ENCODE results near the gene UQCC2. TPM values are rescaled to one million over a fixed set of nuclear protein-coding genes. Genes with fewer than 3 reads are reported as not detected.

The UQCC2 gene
- total and polyA plus RNA-seq, 2 experiments from 2014 or later, result 31.7 to 138 TPM

DNA sequence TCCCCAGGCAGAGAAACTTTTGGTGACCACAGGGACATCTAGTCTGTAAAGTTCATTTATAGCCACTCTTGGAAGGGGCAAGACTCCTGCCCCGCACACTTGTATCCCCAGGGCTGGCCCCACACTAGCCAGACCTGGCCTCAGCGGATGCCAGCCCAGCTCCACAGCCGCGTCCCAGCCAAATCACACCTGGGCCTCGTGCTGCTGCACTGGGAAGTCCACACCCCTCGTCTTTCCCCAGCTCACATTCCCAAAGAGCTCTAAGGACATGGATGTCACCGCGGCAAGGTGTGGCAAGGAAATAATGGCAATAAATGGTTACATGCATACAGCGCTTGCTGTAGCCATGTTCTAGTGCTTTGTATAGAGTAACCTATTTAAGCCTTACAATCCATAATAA is 26.7 kb upstream of the UQCC2 start:
- 82 to 84% methylated on average over 9 of the region's 9 CpGs for WGBS, 2 experiments (ENCODE audit: low coverage in 1 of 2, low lambda C conversion rate in 2 of 2, missing lambda C conversion rate in 2 of 2)
- TF ChIP-seq EZH2 (IDR thresholded peaks at IDR 0.05; ENCODE audit: insufficient read depth, poor library complexity, severe bottlenecking) (no peak), EZH2phosphoT487 (IDR thresholded peaks at IDR 0.05; ENCODE audit: insufficient read depth, low read depth) (no peak)

GRCh38 chr6:33737267-33738026 is 25.9 kb upstream of the UQCC2 start:
- no peaks in the 10 kb centered on the region for H3K27me3 ChIP-seq (replicated peaks; ENCODE audit: insufficient read depth)
- no peak overlapping the region for H3K4me2 ChIP-seq (ENCODE audit: unreplicated experiment)
- no peak overlapping the region for H2AFZ ChIP-seq
- no peaks in the 10 kb centered on the region for H3K9me2 ChIP-seq (ENCODE audit: insufficient read depth)
- no peaks in the 10 kb centered on the region for H3K36me3 ChIP-seq (ENCODE audit: low read depth)
- no peak overlapping the region for H3K9ac ChIP-seq
- no peaks in the 10 kb centered on the region for H4K20me1 ChIP-seq (ENCODE audit: insufficient read depth)
- no peaks in the 10 kb centered on the region for H3K4me1 ChIP-seq (ENCODE audit: insufficient read depth)
- H3K9me3 ChIP-seq (ENCODE audit: low read depth), result no peaks in the 10 kb centered on the region
- TF ChIP-seq EZH2phosphoT487 (IDR thresholded peaks at IDR 0.05; ENCODE audit: insufficient read depth, low read depth), result no peak
- no peak for TF ChIP-seq EZH2 (IDR thresholded peaks at IDR 0.05; ENCODE audit: insufficient read depth, poor library complexity, severe bottlenecking)
- H3F3A ChIP-seq (ENCODE audit: insufficient read depth), result no peaks in the 10 kb centered on the region
- in situ Hi-C loops (cut with MboI), result no loop called here
- no peaks in the 10 kb centered on the region for H3K79me2 ChIP-seq (ENCODE audit: insufficient read depth)
- 88 to 92% methylated on average over 15 of the region's 15 CpGs for WGBS, 2 experiments (ENCODE audit: low coverage in 1 of 2, low lambda C conversion rate in 2 of 2, missing lambda C conversion rate in 2 of 2)
- no peak overlapping the region for H3K4me3 ChIP-seq
- DNase-seq, result no peak
- H3K27ac ChIP-seq, result no peak overlapping the region

More for the DNA sequence above, 26.7 kb upstream of the UQCC2 start:
- H3K9ac ChIP-seq, result no peak overlapping the region
- no peaks in the 10 kb centered on the region for H3K36me3 ChIP-seq (ENCODE audit: low read depth)
- DNase-seq, result no peak
- H3K4me1 ChIP-seq (ENCODE audit: insufficient read depth), result no peaks in the 10 kb centered on the region
- H3K27me3 ChIP-seq (replicated peaks; ENCODE audit: insufficient read depth), result 0 out of 2 replicates have a peak, but pooled peaks cover 2% of the 10 kb centered on the region
- in situ Hi-C loops (cut with MboI), result no loop called here
- H3K4me3 ChIP-seq, result no peak overlapping the region
- H4K20me1 ChIP-seq (ENCODE audit: insufficient read depth), result no peaks in the 10 kb centered on the region
- H2AFZ ChIP-seq, result no peak overlapping the region
- no peaks in the 10 kb centered on the region for H3K9me3 ChIP-seq (ENCODE audit: low read depth)
- no peak overlapping the region for H3K4me2 ChIP-seq (ENCODE audit: unreplicated experiment)
- H3F3A ChIP-seq (ENCODE audit: insufficient read depth), result no peaks in the 10 kb centered on the region
- no peaks in the 10 kb centered on the region for H3K9me2 ChIP-seq (ENCODE audit: insufficient read depth)
- H3K27ac ChIP-seq, result no peak overlapping the region
- no peaks in the 10 kb centered on the region for H3K79me2 ChIP-seq (ENCODE audit: insufficient read depth)

GRCh38 chr6:33735216-33735615 is 23.7 kb upstream of the UQCC2 start:
- no peaks in the 10 kb centered on the region for H3K27me3 ChIP-seq (replicated peaks; ENCODE audit: insufficient read depth)
- WGBS, 2 experiments (ENCODE audit: low coverage in 1 of 2, low lambda C conversion rate in 2 of 2, missing lambda C conversion rate in 2 of 2), result 75 to 78% methylated on average over 15 of the region's 18 CpGs
- H3K79me2 ChIP-seq (ENCODE audit: insufficient read depth), result no peaks in the 10 kb centered on the region
- H3K4me1 ChIP-seq (ENCODE audit: insufficient read depth), result no peaks in the 10 kb centered on the region
- no peak overlapping the region for H2AFZ ChIP-seq
- H3F3A ChIP-seq (ENCODE audit: insufficient read depth), result no peaks in the 10 kb centered on the region
- in situ Hi-C loops (cut with MboI), result no loop called here
- no peak for DNase-seq
- H3K4me2 ChIP-seq (ENCODE audit: unreplicated experiment), result no peak overlapping the region
- no peak overlapping the region for H3K9ac ChIP-seq
- no peak overlapping the region for H3K27ac ChIP-seq
- H3K4me3 ChIP-seq, result no peak overlapping the region
- H3K9me3 ChIP-seq (ENCODE audit: low read depth), result no peaks in the 10 kb centered on the region
- no peaks in the 10 kb centered on the region for H3K9me2 ChIP-seq (ENCODE audit: insufficient read depth)
- TF ChIP-seq EZH2 (IDR thresholded peaks at IDR 0.05; ENCODE audit: insufficient read depth, poor library complexity, severe bottlenecking), result no peak
- TF ChIP-seq EZH2phosphoT487 (IDR thresholded peaks at IDR 0.05; ENCODE audit: insufficient read depth, low read depth), result no peak
- H3K36me3 ChIP-seq (ENCODE audit: low read depth), result no peaks in the 10 kb centered on the region
- no peaks in the 10 kb centered on the region for H4K20me1 ChIP-seq (ENCODE audit: insufficient read depth)

- Histone ChIP-seq H2AFZ (no peak overlapping the region), H4K20me1 (ENCODE audit: insufficient read depth) (no peaks in the 10 kb centered on the region), H3K9ac (no peak overlapping the region), H3K9me2 (ENCODE audit: insufficient read depth) (no peaks in the 10 kb centered on the region), H3F3A (ENCODE audit: insufficient read depth) (no peaks in the 10 kb centered on the region), H3K4me3 (no peak overlapping the region), H3K27ac (no peak overlapping the region), H3K9me3 (ENCODE audit: low read depth) (no peaks in the 10 kb centered on the region), H3K4me1 (ENCODE audit: insufficient read depth) (no peaks in the 10 kb centered on the region), H3K27me3 (replicated peaks; ENCODE audit: insufficient read depth) (no peaks in the 10 kb centered on the region), H3K36me3 (ENCODE audit: low read depth) (no peaks in the 10 kb centered on the region), H3K4me2 (ENCODE audit: unreplicated experiment) (no peak overlapping the region), H3K79me2 (ENCODE audit: insufficient read depth) (no peaks in the 10 kb centered on the region)
- in situ Hi-C loops (cut with MboI), result no loop called here
- WGBS, 2 experiments (ENCODE audit: low coverage in 1 of 2, low lambda C conversion rate in 2 of 2, missing lambda C conversion rate in 2 of 2), result 79 to 82% methylated on average over 8 of the region's 8 CpGs
- no peak for DNase-seq
- TF ChIP-seq EZH2phosphoT487 (IDR thresholded peaks at IDR 0.05; ENCODE audit: insufficient read depth, low read depth) (no peak), EZH2 (IDR thresholded peaks at IDR 0.05; ENCODE audit: insufficient read depth, poor library complexity, severe bottlenecking) (no peak)
Observed at GRCh38 chr6:33733709-33734007, 22.2 kb upstream of the UQCC2 start.

Data from GM23248 (cell line).